Spleen (tissue), 7 donors: ENCODE data around the gene THAP4.

ENCODE experiments used
- POLR2A ChIP-seq, 3 donors: fragments of 450-650 bp; IDR thresholded peaks; one replicate each; pipeline ENCODE4 v1.5.1; 2017; ENCODE audit warnings: antibody characterized with exemption in 3 of 3, mild to moderate bottlenecking in 1 of 3
- TF ChIP-seq, protein P1 (sequence below), 11 experiments: fragments of 200-600 bp in 7 of 11; fragments of 450-650 bp in 4 of 11; sonication (generic) in 4 of 11; IDR thresholded peaks in 8 of 11; conservative IDR thresholded peaks in 3 of 11; 1 replicate in 7 of 11; 2 replicates in 4 of 11; pipeline versions ENCODE4 v1.4.0 to v1.8.0; 2016 to 2021; ENCODE audit warnings: antibody characterized with exemption in 11 of 11, inconsistent platforms in 4 of 11, mild to moderate bottlenecking in 1 of 11
- donor health status: DM: no; HTN: no; CAD: no; lungs with moderate emphysema.
- donor health status: DM: no; HTN: no; CAD: no.
- donor health status: DM: no; HTN: no; CAD: no.

DNA sequence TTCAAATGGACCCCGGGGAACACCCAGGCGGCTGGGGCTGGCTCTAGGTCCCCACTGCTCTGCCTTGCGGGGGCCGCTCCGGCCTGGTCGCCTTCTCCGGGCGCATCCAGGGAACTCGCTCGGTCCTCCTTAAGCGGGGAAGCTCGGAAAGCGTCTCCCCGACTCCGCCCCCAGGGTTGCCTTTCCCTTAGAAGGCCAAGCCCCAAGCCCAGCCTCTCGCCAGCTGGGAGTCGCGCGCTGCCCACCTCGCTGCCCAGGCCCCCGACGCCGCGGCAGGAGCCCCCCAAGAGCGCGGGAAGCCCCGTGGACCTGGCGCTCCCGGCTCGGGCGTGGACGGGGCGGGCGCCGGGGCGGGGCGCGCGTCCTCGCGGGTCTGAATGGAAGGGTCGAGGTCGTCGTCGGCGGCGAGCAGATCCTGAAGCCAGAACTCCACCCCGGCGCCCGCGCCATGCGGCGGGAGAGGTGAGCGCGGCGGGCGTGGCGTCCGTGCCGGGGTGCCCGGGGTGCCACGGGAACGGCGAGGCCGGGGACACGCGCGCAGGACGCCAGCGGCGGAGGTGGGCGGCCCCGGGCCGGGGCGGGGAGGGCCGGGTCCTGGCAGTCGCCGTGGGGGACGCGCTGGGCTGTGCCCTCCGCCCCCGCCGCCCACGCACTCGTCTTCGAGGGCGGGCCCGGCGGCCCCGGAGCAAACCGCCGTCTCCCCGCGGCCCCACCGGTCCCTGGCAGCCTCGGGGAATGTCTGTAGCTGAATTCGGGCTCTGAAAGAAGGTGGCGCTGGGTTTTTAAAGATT is 78.2 kb downstream of the THAP4 start, which contains the start of gene BOK:
- TF ChIP-seq POLR2A (IDR thresholded peaks at IDR 0.05): no peak
- TF ChIP-seq, protein P1, sequence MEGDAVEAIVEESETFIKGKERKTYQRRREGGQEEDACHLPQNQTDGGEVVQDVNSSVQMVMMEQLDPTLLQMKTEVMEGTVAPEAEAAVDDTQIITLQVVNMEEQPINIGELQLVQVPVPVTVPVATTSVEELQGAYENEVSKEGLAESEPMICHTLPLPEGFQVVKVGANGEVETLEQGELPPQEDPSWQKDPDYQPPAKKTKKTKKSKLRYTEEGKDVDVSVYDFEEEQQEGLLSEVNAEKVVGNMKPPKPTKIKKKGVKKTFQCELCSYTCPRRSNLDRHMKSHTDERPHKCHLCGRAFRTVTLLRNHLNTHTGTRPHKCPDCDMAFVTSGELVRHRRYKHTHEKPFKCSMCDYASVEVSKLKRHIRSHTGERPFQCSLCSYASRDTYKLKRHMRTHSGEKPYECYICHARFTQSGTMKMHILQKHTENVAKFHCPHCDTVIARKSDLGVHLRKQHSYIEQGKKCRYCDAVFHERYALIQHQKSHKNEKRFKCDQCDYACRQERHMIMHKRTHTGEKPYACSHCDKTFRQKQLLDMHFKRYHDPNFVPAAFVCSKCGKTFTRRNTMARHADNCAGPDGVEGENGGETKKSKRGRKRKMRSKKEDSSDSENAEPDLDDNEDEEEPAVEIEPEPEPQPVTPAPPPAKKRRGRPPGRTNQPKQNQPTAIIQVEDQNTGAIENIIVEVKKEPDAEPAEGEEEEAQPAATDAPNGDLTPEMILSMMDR (IDR thresholded peaks at IDR 0.05 in 8 of 11, conservative IDR thresholded peaks at IDR 0.05 in 3 of 11): no peak
